ENCODE results near the gene PRXL2A.

Gene PRXL2A

GRCh38 chr10:80447436-80448190 is 39.3 kb downstream of the PRXL2A start:
- no peak for DNase-seq (ENCODE audit: low spot score)

GRCh38 chr10:80448209-80448942 is 40.0 kb downstream of the PRXL2A start:
- DNase-seq (ENCODE audit: low spot score): no peak

GRCh38 chr10:80449520-80449919 is 41.2 kb downstream of the PRXL2A start:
- no peak for DNase-seq (ENCODE audit: low spot score)

- DNase-seq (ENCODE audit: low spot score): no peak
Observed at GRCh38 chr10:80451132-80451531, 42.8 kb downstream of the PRXL2A start.

- no peak for DNase-seq (ENCODE audit: low spot score)
Observed at GRCh38 chr10:80452069-80452468, 43.7 kb downstream of the PRXL2A start.

- DNase-seq (ENCODE audit: low spot score): no peak
Observed at GRCh38 chr10:80452640-80453039, 44.3 kb downstream of the PRXL2A start.

GRCh38 chr10:80453056-80453841 is 44.9 kb downstream of the PRXL2A start:
- DNase-seq (ENCODE audit: low spot score): no peak

- peak; percentile 69 for DNase-seq (ENCODE audit: low spot score)
Observed at GRCh38 chr10:80453842-80454512, 45.6 kb downstream of the PRXL2A start, which contains the start of gene TSPAN14. TSS of gene TSPAN14 (plus strand) at chr10:80454310. CDS start at chr10:80489234, 34,924 bp downstream.

GRCh38 chr10:80454513-80455460 is 46.4 kb downstream of the PRXL2A start:
- DNase-seq (ENCODE audit: low spot score): peak; percentile 32

- no peak for DNase-seq (ENCODE audit: low spot score)
Observed at GRCh38 chr10:80455461-80456349, 47.4 kb downstream of the PRXL2A start.

- DNase-seq (ENCODE audit: low spot score): no peak
Observed at GRCh38 chr10:80457554-80458262, 49.4 kb downstream of the PRXL2A start.

GRCh38 chr10:80458263-80458625 is 49.9 kb downstream of the PRXL2A start:
- DNase-seq (ENCODE audit: low spot score): no peak

GRCh38 chr10:80458638-80459037 is 50.3 kb downstream of the PRXL2A start:
- no peak for DNase-seq (ENCODE audit: low spot score)

GRCh38 chr10:80459047-80459865 is 50.9 kb downstream of the PRXL2A start:
- DNase-seq (ENCODE audit: low spot score): peak; percentile 77

- no peak for DNase-seq (ENCODE audit: low spot score)
Observed at GRCh38 chr10:80460399-80461207, 52.3 kb downstream of the PRXL2A start.

- no peak for DNase-seq (ENCODE audit: low spot score)
Observed at GRCh38 chr10:80461208-80462183, 53.1 kb downstream of the PRXL2A start.

All from SW480 (cell line).